HFFc6 (cell line): ENCODE results near the gene WSB1. TPM values are rescaled to one million over a fixed set of nuclear protein-coding genes. Genes with fewer than 3 reads are reported as not detected.
A peak's percentile ranks its signal among the peaks of the same experiment; 100 is the strongest.

Source experiments
- DNase-seq: peaks from one replicate; pipeline ENCODE4 v3.0.0-alpha.2; 2018
- H3K27ac Mint-ChIP-seq: 2 replicates; pipeline ENCODE4 v1.8.0; 2020; ENCODE audit warnings: mild to moderate bottlenecking, mixed read lengths
- H3K27me3 Mint-ChIP-seq: 2 replicates; pipeline ENCODE4 v1.8.0; 2021; ENCODE audit warnings: mild to moderate bottlenecking, moderate library complexity, mixed read lengths; ENCODE audit not compliant: insufficient read depth
- H3K36me3 Mint-ChIP-seq: 2 replicates; pipeline ENCODE4 v1.8.0; 2021; ENCODE audit warnings: low read depth, mixed read lengths
- H3K4me1 Mint-ChIP-seq: 2 replicates; pipeline ENCODE4 v1.8.0; 2020; ENCODE audit warnings: low read depth, mixed read lengths
- H3K4me3 Mint-ChIP-seq: 2 replicates; pipeline ENCODE4 v1.8.0; 2020; ENCODE audit warnings: mild to moderate bottlenecking, moderate library complexity, mixed read lengths
- H3K9me3 Mint-ChIP-seq: 2 replicates; pipeline ENCODE4 v1.8.0; 2020; ENCODE audit warnings: mild to moderate bottlenecking, mixed read lengths
- total RNA-seq, 6 experiments: library from RNA; stranded (reverse); fragmentation: NEBNext Ultra II Directional; extraction: Animal tissue kit (Norgen Biotek cat#: 25700); gene quantifications; 2 replicates in 1 of 6; 3 replicates in 5 of 6; pipeline ENCODE4 v1.2.3, GENCODE V29; 2021
- TF ChIP-seq, protein P1 (sequence below): fragments of 200-600 bp; sonication (generic); IDR thresholded peaks from 2 replicates; pipeline ENCODE4 v1.5.0; 2021; ENCODE audit warnings: antibody characterized with exemption, mild to moderate bottlenecking

The WSB1 gene
- total RNA-seq, 6 experiments from 2014 or later = 60.5 to 74.4 (median 66.5) TPM

- H3K36me3 Mint-ChIP-seq = peaks cover 23% of the 10 kb centered on the region
- H3K27ac Mint-ChIP-seq = no peak overlapping the region
- DNase-seq = no peak
- peaks cover 26% of the 10 kb centered on the region for H3K4me1 Mint-ChIP-seq
- H3K9me3 Mint-ChIP-seq = no peaks in the 10 kb centered on the region
- no peaks in the 10 kb centered on the region for H3K27me3 Mint-ChIP-seq
- no peak overlapping the region for H3K4me3 Mint-ChIP-seq
- TF ChIP-seq, protein P1, sequence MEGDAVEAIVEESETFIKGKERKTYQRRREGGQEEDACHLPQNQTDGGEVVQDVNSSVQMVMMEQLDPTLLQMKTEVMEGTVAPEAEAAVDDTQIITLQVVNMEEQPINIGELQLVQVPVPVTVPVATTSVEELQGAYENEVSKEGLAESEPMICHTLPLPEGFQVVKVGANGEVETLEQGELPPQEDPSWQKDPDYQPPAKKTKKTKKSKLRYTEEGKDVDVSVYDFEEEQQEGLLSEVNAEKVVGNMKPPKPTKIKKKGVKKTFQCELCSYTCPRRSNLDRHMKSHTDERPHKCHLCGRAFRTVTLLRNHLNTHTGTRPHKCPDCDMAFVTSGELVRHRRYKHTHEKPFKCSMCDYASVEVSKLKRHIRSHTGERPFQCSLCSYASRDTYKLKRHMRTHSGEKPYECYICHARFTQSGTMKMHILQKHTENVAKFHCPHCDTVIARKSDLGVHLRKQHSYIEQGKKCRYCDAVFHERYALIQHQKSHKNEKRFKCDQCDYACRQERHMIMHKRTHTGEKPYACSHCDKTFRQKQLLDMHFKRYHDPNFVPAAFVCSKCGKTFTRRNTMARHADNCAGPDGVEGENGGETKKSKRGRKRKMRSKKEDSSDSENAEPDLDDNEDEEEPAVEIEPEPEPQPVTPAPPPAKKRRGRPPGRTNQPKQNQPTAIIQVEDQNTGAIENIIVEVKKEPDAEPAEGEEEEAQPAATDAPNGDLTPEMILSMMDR = no peak
Measured at GRCh38 chr17:27318633-27319032, 24.7 kb downstream of the WSB1 start.

DNA sequence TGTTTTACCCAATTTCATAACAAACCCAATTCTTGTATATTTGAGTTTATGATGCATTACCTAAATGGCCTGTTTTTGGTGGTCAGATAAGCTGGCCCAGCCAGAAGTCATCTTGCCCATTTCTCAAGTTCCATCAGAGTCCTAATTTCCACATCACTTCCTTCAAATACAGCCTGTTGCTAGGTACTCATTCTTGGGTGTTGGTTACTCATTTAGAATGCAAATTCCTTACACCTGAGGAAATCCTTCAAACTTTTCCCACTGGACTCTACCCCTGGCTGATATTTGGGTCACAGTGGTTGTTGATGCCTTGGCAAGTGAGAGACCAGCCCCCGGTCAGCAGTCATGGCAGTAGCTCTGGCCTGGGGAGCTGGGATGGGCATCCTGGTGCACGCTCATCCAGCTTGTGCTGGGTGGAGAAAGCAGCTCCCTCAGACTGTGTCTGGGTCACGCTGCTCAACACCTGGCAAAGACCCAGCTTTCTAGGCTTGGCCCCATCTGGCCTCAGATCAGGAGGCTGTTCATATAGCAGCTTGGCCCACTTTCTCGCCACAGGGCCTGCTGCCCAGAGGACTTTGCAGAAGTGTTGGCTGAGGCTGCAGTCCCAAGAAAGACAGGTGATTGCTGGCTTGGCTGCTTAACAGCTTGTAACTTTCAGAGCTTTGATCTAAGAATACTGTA is 25.8 kb downstream of the WSB1 start:
- H3K27ac Mint-ChIP-seq = no peak overlapping the region
- no peaks in the 10 kb centered on the region for H3K27me3 Mint-ChIP-seq
- no peak overlapping the region for H3K4me3 Mint-ChIP-seq
- peak; percentile 9 for DNase-seq
- H3K4me1 Mint-ChIP-seq = peaks cover 27% of the 10 kb centered on the region
- TF ChIP-seq, protein P1 = no peak
- peaks cover 18% of the 10 kb centered on the region for H3K36me3 Mint-ChIP-seq
- H3K9me3 Mint-ChIP-seq = no peaks in the 10 kb centered on the region

DNA sequence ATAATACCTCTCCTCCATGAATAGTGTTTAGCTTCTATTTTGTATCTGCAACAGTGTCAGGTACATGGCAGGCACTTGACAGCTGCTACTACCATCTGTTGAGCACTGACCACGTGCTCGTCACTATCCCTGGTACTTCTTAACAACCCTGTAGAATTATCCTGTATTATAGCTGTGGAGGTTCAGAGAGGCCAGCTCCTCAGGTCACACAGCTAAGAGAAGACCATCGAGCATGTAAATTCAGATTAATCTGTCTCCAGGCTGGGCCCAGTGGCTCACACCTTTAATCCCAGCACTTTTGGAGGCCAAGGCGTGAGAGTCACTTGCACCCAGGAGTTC is 26.3 kb downstream of the WSB1 start:
- Mint-ChIP-seq H3K27me3 (no peaks in the 10 kb centered on the region), H3K9me3 (no peaks in the 10 kb centered on the region), H3K4me3 (no peak overlapping the region), H3K27ac (no peak overlapping the region), H3K4me1 (peaks cover 22% of the 10 kb centered on the region), H3K36me3 (peaks cover 13% of the 10 kb centered on the region)
- TF ChIP-seq, protein P1 = no peak
- DNase-seq = no peak

DNA sequence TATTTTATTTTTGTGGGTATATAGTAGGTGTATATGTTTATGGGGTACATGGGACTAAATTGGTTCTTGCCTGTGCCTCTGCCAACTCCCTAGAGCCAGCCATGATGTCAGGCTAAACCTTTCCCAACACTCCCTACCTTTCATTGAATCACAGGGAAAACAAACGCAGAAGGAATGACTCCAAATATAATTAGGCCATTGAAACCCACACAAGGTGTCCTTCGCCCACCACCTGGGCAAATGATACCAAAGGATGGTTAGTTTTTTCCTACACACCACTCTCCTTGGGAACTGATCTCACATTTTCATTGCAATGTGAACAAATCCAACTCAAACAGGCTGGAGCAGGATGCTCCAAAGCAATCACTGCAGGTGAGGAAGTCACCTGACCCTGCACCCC is 27.5 kb downstream of the WSB1 start:
- H3K36me3 Mint-ChIP-seq = peaks cover 7% of the 10 kb centered on the region
- H3K9me3 Mint-ChIP-seq = no peaks in the 10 kb centered on the region
- no peaks in the 10 kb centered on the region for H3K27me3 Mint-ChIP-seq
- H3K4me1 Mint-ChIP-seq = peaks cover 16% of the 10 kb centered on the region
- H3K27ac Mint-ChIP-seq = no peak overlapping the region
- DNase-seq = no peak
- H3K4me3 Mint-ChIP-seq = no peak overlapping the region
- TF ChIP-seq, protein P1 = no peak

DNA sequence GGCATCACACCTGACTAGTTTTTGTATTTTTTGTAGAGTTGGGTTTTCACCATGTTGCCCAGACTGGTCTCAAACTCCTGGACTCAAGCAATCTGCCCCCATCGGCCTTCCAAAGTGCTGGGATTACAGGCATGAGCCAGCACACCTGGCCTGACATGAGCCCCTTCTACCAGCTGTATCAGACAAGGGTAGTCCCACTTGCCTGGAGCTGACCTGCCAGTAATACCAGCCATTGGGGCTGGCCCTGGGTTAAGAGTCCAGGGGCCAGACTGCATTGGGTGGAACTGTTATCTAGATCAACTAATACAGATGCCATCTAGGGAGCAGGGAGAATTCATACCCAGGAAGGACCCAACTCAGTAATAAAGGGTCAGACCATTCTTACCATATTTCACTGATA is 28.1 kb downstream of the WSB1 start:
- no peak for DNase-seq
- Mint-ChIP-seq H3K27me3 (no peaks in the 10 kb centered on the region), H3K4me3 (no peak overlapping the region), H3K9me3 (no peaks in the 10 kb centered on the region), H3K27ac (no peak overlapping the region), H3K36me3 (peaks cover 1% of the 10 kb centered on the region; the same call in 1 of the 2 replicates), H3K4me1 (peaks cover 16% of the 10 kb centered on the region)
- TF ChIP-seq, protein P1 = no peak
